Mesothelial cell of epicardium (in vitro differentiated cells): ENCODE data around the gene TOMM6. TPM values are rescaled to one million over a fixed set of nuclear protein-coding genes. Genes with fewer than 3 reads are reported as not detected.

Experiments used
- DNase-seq, 2 experiments: peaks; one replicate each; pipeline ENCODE4 v3.0.0; 2021; ENCODE audit warnings: low spot score in 2 of 2; ENCODE audit not compliant: unreplicated experiment in 2 of 2
- H3K27ac Mint-ChIP-seq: 2 replicates; pipeline ENCODE4 v1.8.0; 2021; ENCODE audit warnings: mixed read lengths
- H3K27me3 Mint-ChIP-seq: 2 replicates; pipeline ENCODE4 v1.8.0; 2021; ENCODE audit warnings: low read depth, mixed read lengths
- H3K36me3 Mint-ChIP-seq: 2 replicates; pipeline ENCODE4 v1.8.0; 2021; ENCODE audit warnings: mixed read lengths
- H3K4me1 Mint-ChIP-seq: 2 replicates; pipeline ENCODE4 v1.8.0; 2021; ENCODE audit warnings: mixed read lengths
- H3K4me3 Mint-ChIP-seq: 2 replicates; pipeline ENCODE4 v1.8.0; 2021; ENCODE audit warnings: mild to moderate bottlenecking, moderate library complexity, mixed read lengths
- H3K9me3 Mint-ChIP-seq: 2 replicates; pipeline ENCODE4 v1.8.0; 2021; ENCODE audit warnings: mixed read lengths
- total RNA-seq: library from RNA; stranded (reverse); gene quantifications from 3 replicates; pipeline ENCODE4 v1.2.1, GENCODE V29; 2021
- TF ChIP-seq, protein P1 (sequence below): fragments of 200-600 bp; sonication (generic); IDR thresholded peaks from one replicate; pipeline ENCODE4 v1.5.0; 2021; ENCODE audit warnings: antibody characterized with exemption; ENCODE audit not compliant: unreplicated experiment

TOMM6 gene
- total RNA-seq, 1 donor from 2014 or later = 151 TPM

GRCh38 chr6:41823178-41823577 lies 35.7 kb downstream of the TOMM6 start:
- DNase-seq = no peak
- Mint-ChIP-seq H3K27me3 (no peaks in the 10 kb centered on the region), H3K9me3 (no peaks in the 10 kb centered on the region)

DNA sequence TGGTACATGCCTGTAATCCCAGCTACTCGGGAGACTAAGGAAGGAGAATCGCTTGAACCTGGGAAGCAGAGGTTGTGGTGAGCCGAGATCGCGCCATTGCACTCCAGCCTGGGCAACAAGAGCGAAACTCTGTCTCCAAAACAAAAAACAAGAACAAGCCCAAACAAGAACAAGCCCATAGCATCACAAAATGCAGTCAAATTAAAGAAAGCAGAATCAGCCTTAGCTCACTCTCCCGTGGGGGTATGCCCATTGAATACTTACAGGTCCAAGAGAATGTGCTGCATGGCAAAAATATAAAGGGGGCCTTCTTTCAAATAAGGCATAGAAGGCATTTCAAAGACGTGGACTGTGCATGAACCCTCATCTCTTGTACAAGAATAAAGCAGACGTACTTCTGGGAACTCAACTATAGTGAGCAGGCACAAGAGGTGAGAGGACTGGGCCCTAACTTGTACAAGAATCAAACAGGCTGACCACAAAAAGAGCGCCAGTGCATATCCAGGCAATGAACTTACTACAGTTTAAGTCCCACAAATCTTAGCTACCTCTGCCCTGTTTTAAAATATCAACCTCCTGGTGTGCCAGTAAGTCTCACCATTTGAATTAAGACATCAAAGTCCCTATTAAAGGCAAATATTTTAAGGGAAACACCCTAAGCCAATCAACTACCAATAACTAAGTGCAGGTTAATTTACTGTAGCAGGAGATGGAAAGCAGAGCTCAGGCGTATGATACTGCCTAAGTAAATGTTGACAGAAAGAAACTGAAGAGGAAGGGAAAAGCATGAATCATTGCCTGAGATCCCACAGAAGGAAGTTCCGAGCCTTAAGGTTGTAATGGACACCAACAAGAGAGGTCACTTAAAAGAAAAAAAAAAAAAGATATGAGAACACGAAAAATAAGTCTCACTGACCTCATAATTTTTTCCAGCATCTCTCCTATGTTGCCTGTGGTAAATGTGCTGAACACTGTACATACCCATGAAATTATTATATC lies 37.4 kb downstream of the TOMM6 start:
- Mint-ChIP-seq H3K4me3 (no peak overlapping the region), H3K9me3 (no peaks in the 10 kb centered on the region), H3K27ac (no peak overlapping the region), H3K4me1 (no peaks in the 10 kb centered on the region), H3K27me3 (no peaks in the 10 kb centered on the region), H3K36me3 (no peaks in the 10 kb centered on the region)
- DNase-seq = no peak
- TF ChIP-seq, protein P1, sequence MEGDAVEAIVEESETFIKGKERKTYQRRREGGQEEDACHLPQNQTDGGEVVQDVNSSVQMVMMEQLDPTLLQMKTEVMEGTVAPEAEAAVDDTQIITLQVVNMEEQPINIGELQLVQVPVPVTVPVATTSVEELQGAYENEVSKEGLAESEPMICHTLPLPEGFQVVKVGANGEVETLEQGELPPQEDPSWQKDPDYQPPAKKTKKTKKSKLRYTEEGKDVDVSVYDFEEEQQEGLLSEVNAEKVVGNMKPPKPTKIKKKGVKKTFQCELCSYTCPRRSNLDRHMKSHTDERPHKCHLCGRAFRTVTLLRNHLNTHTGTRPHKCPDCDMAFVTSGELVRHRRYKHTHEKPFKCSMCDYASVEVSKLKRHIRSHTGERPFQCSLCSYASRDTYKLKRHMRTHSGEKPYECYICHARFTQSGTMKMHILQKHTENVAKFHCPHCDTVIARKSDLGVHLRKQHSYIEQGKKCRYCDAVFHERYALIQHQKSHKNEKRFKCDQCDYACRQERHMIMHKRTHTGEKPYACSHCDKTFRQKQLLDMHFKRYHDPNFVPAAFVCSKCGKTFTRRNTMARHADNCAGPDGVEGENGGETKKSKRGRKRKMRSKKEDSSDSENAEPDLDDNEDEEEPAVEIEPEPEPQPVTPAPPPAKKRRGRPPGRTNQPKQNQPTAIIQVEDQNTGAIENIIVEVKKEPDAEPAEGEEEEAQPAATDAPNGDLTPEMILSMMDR = no peak

More at GRCh38 chr6:41823178-41823577, 35.7 kb downstream of the TOMM6 start:
- TF ChIP-seq, protein P1 = no peak
- no peak overlapping the region for H3K27ac Mint-ChIP-seq
- peaks cover 2% of the 10 kb centered on the region for H3K4me1 Mint-ChIP-seq
- H3K4me3 Mint-ChIP-seq = no peak overlapping the region
- H3K36me3 Mint-ChIP-seq = no peaks in the 10 kb centered on the region

GRCh38 chr6:41826343-41827022 lies 39.0 kb downstream of the TOMM6 start:
- DNase-seq = no peak
- no peak overlapping the region for H3K27ac Mint-ChIP-seq
- TF ChIP-seq, protein P1 = no peak
- H3K9me3 Mint-ChIP-seq = no peaks in the 10 kb centered on the region
- H3K4me1 Mint-ChIP-seq = no peaks in the 10 kb centered on the region
- H3K36me3 Mint-ChIP-seq = peaks cover under 1% of the 10 kb centered on the region
- no peak overlapping the region for H3K4me3 Mint-ChIP-seq
- no peaks in the 10 kb centered on the region for H3K27me3 Mint-ChIP-seq

DNA sequence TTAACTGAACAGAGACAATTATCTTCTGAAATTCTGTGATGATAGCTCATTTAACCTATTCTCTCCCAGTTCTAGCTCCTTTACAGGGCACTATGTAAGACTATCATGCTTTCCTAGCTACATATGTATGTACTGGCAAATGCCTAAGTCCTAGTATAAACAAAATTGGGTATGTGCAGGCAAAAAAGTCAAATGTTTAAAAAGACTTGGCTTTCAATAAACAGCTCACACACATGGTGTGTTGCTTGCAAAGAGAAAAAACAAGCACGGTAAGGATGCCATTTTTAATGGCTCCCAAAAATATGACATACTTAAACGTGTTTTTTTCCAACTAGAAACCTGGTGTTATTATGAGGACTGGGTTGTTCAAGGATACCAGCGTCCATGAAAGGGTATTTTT lies 44.8 kb downstream of the TOMM6 start:
- TF ChIP-seq, protein P1 = no peak
- no peak overlapping the region for H3K27ac Mint-ChIP-seq
- DNase-seq = no peak
- no peak overlapping the region for H3K4me3 Mint-ChIP-seq
- peaks cover 2% of the 10 kb centered on the region for H3K36me3 Mint-ChIP-seq
- H3K9me3 Mint-ChIP-seq = peaks cover 7% of the 10 kb centered on the region
- no peaks in the 10 kb centered on the region for H3K27me3 Mint-ChIP-seq
- peaks cover 3% of the 10 kb centered on the region for H3K4me1 Mint-ChIP-seq

DNA sequence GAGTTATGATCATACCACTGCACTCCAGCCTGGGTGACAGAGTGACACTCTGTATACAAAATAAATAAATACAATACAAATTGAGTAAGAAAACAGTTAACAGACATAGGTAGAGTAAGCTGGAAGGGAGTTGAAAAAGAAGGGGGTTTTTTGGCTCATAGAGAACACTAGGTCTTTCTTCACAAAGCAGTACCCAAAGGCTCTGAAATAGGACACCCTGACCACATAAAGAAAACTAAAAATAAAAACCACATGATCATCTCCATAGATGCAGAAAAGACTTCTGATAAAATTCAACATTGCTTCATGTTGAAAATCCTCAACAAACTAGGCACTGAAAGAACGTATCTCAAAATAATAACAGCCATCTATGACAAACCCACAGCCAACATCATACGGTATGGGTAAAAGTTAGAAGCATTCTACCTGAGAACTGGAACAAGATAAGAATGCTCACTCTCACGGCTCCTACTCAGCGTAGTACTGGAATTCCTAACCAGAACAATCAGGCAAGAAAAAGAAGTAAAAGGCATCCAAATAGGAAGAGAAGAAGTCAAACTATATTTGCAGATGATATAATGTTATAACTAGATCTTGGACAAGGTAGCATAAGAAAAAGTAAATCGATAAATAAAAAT lies 48.6 kb downstream of the TOMM6 start:
- Mint-ChIP-seq H3K27me3 (no peaks in the 10 kb centered on the region), H3K36me3 (peaks cover 10% of the 10 kb centered on the region), H3K27ac (no peak overlapping the region), H3K9me3 (peaks cover 10% of the 10 kb centered on the region), H3K4me3 (no peak overlapping the region), H3K4me1 (peaks cover 3% of the 10 kb centered on the region)
- DNase-seq = no peak
- TF ChIP-seq, protein P1 = no peak
